Measurements from ENCODE around the gene INHBB.

The INHBB gene

GRCh38 chr2:120343433-120344105 lies 2.4 kb upstream of the INHBB start:
- DNase-seq, result peak; percentile 72

DNA sequence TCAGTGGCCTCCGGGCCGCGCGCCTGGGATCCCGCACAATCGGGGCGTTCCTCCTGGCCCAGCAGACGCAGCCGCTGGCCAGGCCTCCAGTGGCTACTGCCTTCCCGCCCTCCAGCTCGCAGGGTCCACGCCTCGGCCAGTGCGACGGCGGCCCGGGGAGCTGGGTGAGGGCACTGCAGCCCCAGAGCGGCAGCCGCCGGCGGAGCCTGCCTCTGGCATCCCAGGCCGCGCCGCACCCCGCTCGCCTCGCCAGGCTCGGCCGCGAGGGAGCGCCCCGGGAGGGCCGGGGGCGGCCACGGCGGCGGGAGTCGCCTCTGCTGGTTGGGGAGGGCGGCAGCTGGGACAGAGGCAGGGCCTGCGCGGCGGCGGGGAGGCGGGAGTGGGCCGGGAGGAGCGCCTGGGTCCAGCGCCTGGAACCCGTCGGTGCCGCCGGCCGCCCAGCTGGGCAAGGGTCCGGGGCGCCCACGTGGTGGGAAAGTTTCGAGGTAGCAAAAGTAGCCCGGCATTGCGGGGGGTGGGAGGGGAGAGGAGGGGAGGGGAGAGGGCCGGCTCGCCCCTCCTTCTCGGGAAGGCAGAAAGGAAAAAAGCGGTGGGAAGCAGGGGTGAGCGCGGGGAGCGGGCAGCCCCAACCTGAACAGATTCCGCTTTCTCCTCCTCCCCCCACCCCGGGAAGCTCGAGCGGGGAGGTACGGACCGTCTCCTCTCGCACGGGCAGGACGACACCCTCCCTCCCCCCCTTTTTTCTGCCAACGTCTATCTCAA lies 1.5 kb upstream of the INHBB start:
- DNase-seq, result no peak

GRCh38 chr2:120344976-120345581 lies 857 bp upstream of the INHBB start:
- no peak for DNase-seq

- no peak for DNase-seq
Observed at GRCh38 chr2:120345608-120346007, 328 bp upstream of the INHBB start.

GRCh38 chr2:120346667-120347358 lies 877 bp downstream of the INHBB start:
- no peak for DNase-seq

DNA sequence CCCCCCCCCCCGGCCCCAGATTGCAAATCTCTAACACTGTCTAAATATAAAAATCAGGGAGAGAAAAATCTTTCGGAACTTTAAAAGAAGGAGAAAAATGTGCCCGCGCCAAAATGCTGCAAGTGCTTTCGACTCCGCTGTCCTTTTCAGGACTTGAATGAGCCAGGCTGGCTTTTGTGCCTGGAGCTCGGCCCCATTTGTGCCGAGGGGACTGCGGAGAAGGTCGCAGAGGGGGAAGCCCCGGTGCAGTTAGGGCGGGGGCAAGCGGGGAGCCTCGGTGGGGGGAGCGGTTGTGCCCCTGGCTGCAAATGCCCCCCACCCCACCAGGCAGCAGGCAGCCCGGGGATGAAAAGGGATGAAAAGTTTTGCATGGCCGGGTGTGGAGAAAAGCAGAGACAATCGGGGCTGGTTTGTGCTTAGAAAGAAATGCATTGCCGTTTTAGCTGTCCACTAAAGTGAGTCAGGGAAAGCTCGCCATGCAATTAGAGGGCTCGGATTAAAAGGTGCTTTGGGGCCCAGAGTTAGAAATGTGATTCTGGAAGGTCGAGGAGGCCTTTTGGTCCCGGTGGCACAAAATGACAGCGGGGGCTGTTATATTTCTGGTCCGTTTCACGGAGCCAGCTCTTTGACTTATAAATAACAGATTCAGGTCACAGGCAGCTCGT lies 1.6 kb downstream of the INHBB start:
- DNase-seq, result no peak

DNA sequence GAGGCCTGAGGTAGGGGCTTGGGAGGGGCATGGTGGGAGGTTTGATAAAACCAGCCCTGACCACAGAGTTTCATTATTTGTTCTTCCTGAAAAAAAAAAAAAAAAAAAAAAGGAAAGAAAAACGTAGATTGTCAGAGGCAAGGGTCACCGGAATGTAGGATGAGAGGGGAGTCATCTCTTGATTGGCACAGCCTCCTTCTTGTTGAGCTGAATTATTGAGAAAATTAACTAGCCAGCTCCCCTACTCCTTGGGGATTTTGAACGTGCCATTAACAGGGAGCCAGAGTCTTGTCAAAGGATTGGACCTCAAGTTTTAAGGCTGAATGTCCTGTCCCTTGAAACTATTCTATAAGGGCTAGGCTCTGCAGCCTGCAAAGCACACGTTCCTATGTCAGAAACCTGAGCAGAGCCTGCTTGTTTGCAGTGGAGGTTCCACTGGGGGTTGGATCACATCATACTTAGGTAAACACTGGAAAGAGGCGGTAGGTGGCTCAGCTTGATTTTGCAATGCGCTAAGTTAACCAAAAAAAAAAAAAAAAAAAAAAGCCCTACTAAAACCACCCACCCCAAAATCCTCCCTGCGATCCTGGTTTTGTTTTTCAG lies 2.3 kb downstream of the INHBB start:
- no peak for DNase-seq

GRCh38 chr2:120348737-120349439 lies 3.0 kb downstream of the INHBB start:
- peak; percentile 54 for DNase-seq

DNA sequence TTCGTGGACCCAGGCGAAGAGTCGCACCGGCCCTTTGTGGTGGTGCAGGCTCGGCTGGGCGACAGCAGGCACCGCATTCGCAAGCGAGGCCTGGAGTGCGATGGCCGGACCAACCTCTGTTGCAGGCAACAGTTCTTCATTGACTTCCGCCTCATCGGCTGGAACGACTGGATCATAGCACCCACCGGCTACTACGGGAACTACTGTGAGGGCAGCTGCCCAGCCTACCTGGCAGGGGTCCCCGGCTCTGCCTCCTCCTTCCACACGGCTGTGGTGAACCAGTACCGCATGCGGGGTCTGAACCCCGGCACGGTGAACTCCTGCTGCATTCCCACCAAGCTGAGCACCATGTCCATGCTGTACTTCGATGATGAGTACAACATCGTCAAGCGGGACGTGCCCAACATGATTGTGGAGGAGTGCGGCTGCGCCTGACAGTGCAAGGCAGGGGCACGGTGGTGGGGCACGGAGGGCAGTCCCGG lies 3.5 kb downstream of the INHBB start:
- DNase-seq, result no peak

DNA sequence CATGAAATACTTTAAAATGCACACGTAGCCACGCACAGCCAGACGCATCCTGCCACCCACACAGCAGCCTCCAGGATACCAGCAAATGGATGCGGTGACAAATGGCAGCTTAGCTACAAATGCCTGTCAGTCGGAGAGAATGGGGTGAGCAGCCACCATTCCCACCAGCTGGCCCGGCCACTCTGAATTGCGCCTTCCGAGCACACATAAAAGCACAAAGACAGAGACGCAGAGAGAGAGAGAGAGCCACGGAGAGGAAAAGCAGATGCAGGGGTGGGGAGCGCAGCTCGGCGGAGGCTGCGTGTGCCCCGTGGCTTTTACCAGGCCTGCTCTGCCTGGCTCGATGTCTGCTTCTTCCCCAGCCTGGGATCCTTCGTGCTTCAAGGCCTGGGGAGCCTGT lies 4.1 kb downstream of the INHBB start:
- no peak for DNase-seq

DNA sequence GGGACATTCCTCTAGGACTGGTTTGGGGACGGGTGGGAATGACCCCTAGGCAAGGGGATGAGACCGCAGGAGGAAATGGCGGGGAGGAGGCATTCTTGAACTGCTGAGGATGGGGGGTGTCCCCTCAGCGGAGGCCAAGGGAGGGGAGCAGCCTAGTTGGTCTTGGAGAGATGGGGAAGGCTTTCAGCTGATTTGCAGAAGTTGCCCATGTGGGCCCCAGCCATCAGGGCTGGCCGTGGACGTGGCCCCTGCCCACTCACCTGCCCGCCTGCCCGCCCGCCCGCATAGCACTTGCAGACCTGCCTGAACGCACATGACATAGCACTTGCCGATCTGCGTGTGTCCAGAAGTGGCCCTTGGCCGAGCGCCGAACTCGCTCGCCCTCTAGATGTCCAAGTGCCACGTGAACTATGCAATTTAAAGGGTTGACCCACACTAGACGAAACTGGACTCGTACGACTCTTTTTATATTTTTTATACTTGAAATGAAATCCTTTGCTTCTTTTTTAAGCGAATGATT lies 4.9 kb downstream of the INHBB start:
- no peak for DNase-seq

- no peak for DNase-seq
Observed at GRCh38 chr2:120352696-120353590, 7.0 kb downstream of the INHBB start.

GRCh38 chr2:120353591-120353898 lies 7.6 kb downstream of the INHBB start:
- DNase-seq, result no peak

- no peak for DNase-seq
Observed at GRCh38 chr2:120353931-120354330, 8.0 kb downstream of the INHBB start.

DNA sequence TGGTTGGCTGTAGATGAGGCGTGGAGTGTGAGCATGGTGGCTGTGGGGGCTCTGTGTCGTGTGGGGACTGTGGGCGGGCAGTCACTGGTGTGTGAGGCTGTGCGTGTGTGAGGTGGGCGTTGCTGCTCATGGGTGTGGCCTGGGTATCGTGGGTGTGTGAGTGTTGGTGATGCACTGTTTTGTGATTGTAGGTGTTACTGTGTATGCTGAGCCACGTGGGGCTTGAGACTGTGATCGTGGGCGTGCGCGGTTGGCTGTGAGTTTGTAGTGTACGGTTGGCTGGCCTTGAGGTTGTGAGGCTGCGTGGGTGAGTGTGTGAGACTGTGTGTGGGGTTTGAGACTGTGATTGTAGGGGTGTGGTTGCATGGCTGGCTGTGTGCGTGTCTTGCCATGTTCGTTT lies 8.5 kb downstream of the INHBB start:
- no peak for DNase-seq

GRCh38 chr2:120354935-120355779 lies 9.2 kb downstream of the INHBB start:
- no peak for DNase-seq

DNA sequence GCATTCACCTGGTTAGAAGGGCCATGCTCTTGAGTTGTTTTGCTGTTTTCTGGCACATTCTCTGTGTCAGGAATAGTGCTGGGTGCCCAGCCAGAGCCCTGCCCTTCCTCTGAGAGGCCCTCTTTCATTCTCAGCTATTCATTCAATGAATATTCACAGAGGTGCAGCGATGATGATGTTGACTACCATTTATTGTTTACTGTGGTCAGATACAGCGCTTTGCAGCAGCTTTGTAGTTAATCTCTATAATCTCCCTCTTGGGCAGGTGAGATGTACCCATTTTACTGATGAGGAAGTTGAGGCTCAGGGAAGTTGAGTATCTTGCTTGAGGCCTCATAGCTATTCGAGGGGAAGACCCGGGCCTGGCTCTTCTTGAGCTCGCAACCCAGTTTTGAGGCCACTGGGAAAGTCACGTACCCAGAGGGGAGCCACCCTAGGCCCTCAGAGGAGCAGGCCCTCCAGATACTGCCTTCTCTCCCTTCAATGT lies 9.9 kb downstream of the INHBB start:
- no peak for DNase-seq

- no peak for DNase-seq
Observed at GRCh38 chr2:120357768-120358167, 11.8 kb downstream of the INHBB start.

DNA sequence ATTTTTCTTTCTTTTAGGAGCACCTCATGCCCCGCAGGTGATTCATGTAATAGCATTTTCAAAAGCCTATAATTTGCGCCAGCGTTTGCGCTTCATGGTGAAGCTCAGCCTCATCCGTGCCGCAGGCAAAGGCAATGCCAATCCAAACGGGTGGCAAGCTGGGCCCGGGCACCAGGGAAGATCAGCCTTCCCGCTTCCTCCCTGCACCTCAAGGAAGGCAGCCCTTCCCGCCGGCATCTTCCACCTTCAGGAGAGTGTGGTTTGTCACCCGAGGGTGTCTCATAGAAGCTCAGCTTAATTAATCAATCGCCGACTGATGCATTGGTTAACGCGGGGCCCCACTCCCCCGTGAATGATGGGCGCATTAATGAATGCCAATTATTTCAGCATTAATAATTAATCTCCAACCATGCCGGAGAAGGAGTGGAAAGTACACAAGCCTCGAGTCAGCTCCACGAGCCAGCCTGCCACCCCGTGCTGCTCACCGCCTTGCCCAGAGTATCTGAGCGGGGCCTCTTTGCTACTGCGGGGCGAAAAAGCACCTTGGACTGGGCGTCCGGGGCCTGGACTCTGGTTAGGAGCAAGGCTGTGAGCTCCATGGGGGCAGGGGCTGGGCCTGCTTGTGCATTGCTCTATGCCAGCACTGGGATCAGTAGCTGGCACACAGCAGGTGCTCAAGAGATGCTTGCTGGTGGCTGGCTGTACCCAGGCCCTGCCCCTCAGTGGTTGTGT lies 13.0 kb downstream of the INHBB start:
- no peak for DNase-seq
